Ovary (tissue), 9 donors: ENCODE results near the gene OR2AG1. TPM values are rescaled to one million over a fixed set of nuclear protein-coding genes. Genes with fewer than 3 reads are reported as not detected.

Experiments
- DNase-seq, 5 donors: peaks; one replicate each; pipeline ENCODE4 v3.0.0-alpha.2; 2019 to 2020
- H3K27ac ChIP-seq, 2 donors: fragments of 200-600 bp; one replicate each; pipeline versions ENCODE4 v1.5.1 to v1.8.0; 2019 to 2022
- H3K27me3 ChIP-seq: fragments of 200-600 bp; one replicate; pipeline ENCODE4 v1.8.0; 2022
- H3K36me3 ChIP-seq: fragments of 200-600 bp; sonication (generic); one replicate; pipeline ENCODE4 v1.5.1; 2019
- H3K4me1 ChIP-seq: one replicate; pipeline ENCODE4 v1.8.1; 2013; ENCODE audit warnings: mild to moderate bottlenecking, moderate library complexity; ENCODE audit not compliant: insufficient read depth
- H3K4me3 ChIP-seq: fragments of 200-600 bp; sonication (generic); one replicate; pipeline ENCODE4 v1.5.1; 2017
- H3K9me3 ChIP-seq, 2 donors: fragments of 200-600 bp in 1 of 2; sonication (generic) in 1 of 2; one replicate each; pipeline versions ENCODE4 v1.5.1 to v1.8.1; 2013 to 2019; ENCODE audit warnings: mild to moderate bottlenecking in 1 of 2, moderate library complexity in 1 of 2
- EP300 ChIP-seq: sonication (generic); formaldehyde crosslinking; IDR thresholded peaks from one replicate; pipeline ENCODE4 v1.6.1; 2017; ENCODE audit warnings: antibody characterized with exemption
- POLR2A ChIP-seq: fragments of 450-650 bp; IDR thresholded peaks from one replicate; pipeline ENCODE4 v1.6.1; 2017; ENCODE audit warnings: antibody characterized with exemption, mild to moderate bottlenecking, moderate library complexity
- WGBS, 3 donors: extraction: QIAGEN DNeasy Blood & Tissue Kit in 1 of 3; methylation state at CpG; one replicate each; pipeline versions ENCODE4 v1.1.5 to v1.1.7; 2013 to 2017; 5-methylcytosine and 5-hydroxymethylcytosine counted together
- intact Hi-C, 4 donors: fragments of 100-400 bp; cut with DNase I; formaldehyde crosslinking; loops; one replicate each; pipeline versions ENCODE4 v1.11.0 to v1.15.1; 2022 to 2023
- polyA plus RNA-seq, 2 donors: library from polyadenylated mRNA; stranded (reverse); fragments of 200-250 nt in 1 of 2; fragments of 350-450 nt in 1 of 2; fragmentation: Illumina TruSeq in 1 of 2; extraction: RNeasy Lipid Tissue Mini Kit (QIAGEN cat#74804) in 1 of 2; gene quantifications; one replicate each; pipeline ENCODE4 v1.2.3, GENCODE V29; 2013 to 2014
- total RNA-seq, 7 donors: library from RNA; depleted of rRNA in 2 of 7; stranded (reverse); fragments of >200 nt in 2 of 7; fragmentation: NEBNext Ultra II Directional in 3 of 7; extraction: Animal tissue kit (Norgen Biotek cat#: 25700) in 3 of 7; gene quantifications; one replicate each; pipeline versions ENCODE4 v1.1.0 to v1.2.4, GENCODE V29; 2016 to 2023
- TF ChIP-seq, protein P1 (sequence below), 3 donors: fragments of 450-650 bp in 2 of 3; fragments of 200-600 bp in 1 of 3; IDR thresholded peaks; one replicate each; pipeline versions ENCODE4 v1.5.1 to v1.8.0; 2016 to 2022; ENCODE audit warnings: antibody characterized with exemption in 3 of 3, mild to moderate bottlenecking in 1 of 3
- donor health status: DM: no; HTN: no; CAD: no; lungs with moderate emphysema.
- donor health status: DM: no; HTN: no; CAD: no.
- donor health status: Bipolar disorder and iron deficiency.
- donor health status: DM: yes; HTN: yes; CAD: no.
- donor health status: DM: no; HTN: no; CAD: no.
- donor health status: DM: yes; HTN: yes; CAD: no.

OR2AG1 gene
- total and polyA plus RNA-seq, 9 donors: not detected

DNA sequence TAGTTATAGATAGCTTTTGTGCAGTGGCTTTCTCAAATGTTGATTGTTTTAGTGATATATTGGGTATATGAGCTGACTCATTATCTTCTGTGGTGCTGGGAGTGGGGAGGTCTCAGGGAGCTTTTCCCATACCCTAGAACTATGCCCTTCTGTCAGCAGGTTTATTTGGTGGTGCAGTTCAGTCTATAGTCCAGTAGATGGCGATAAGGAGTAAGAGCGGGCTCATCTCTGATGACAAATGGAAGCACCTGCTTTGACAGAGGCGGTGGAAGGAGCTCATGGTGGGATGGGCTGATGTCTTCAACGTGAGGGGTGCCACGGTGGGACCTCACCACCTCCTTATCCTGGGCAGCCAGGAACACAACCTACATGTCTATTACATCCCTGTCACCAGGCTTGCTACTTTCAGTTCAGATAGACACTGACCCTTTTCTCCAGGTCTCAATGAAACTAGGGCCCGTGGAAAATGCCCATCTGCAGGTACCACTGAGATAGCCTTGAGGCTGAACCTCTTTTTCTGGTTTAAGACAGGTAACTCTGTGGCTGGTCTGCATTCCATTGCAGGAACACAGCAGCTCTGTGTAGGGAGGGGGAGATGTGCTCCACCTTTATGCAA is 29.7 kb downstream of the OR2AG1 start:
- TF ChIP-seq POLR2A (no peak), EP300 (no peak)
- TF ChIP-seq, protein P1, sequence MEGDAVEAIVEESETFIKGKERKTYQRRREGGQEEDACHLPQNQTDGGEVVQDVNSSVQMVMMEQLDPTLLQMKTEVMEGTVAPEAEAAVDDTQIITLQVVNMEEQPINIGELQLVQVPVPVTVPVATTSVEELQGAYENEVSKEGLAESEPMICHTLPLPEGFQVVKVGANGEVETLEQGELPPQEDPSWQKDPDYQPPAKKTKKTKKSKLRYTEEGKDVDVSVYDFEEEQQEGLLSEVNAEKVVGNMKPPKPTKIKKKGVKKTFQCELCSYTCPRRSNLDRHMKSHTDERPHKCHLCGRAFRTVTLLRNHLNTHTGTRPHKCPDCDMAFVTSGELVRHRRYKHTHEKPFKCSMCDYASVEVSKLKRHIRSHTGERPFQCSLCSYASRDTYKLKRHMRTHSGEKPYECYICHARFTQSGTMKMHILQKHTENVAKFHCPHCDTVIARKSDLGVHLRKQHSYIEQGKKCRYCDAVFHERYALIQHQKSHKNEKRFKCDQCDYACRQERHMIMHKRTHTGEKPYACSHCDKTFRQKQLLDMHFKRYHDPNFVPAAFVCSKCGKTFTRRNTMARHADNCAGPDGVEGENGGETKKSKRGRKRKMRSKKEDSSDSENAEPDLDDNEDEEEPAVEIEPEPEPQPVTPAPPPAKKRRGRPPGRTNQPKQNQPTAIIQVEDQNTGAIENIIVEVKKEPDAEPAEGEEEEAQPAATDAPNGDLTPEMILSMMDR (IDR thresholded peaks at IDR 0.05): no peak
- Histone ChIP-seq H3K27me3 (no peaks in the 10 kb centered on the region), H3K27ac (no peak overlapping the region), H3K4me1 (no peaks in the 10 kb centered on the region), H3K9me3 (no peaks in the 10 kb centered on the region), H3K4me3 (no peak overlapping the region), H3K36me3 (no peaks in the 10 kb centered on the region)
- intact Hi-C loops: no loop called here
- no peak for DNase-seq
- 13 to 19% (median 14%) methylated on average over 6 of the region's 6 CpGs for WGBS, 3 donors

DNA sequence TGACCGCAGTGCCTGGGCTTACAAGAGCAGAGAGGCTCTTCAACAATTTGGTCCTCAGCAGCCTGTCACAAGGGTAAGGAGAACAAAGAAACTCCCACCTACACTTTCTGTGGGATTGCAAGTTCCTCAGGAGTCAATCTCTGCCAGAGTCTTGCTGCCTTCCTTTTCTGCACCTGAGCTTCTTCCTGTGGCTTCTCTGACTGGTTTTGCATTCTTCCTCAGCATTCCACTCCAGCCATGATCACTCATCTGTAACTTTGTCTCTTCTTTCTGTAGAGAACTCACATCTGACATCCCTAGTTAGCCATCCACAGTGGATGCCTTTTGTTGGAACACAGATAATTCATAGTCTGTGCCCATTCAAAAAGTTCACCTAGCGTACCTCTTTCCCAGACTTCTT is 30.8 kb downstream of the OR2AG1 start:
- WGBS, 3 donors: 51 to 68% (median 61%) methylated on average over 2 of the region's 2 CpGs
- Histone ChIP-seq H3K4me1 (no peaks in the 10 kb centered on the region), H3K27me3 (no peaks in the 10 kb centered on the region), H3K4me3 (no peak overlapping the region), H3K36me3 (no peaks in the 10 kb centered on the region), H3K9me3 (no peaks in the 10 kb centered on the region), H3K27ac (no peak overlapping the region)
- TF ChIP-seq POLR2A (no peak), EP300 (no peak)
- TF ChIP-seq, protein P1 (IDR thresholded peaks at IDR 0.05): no peak
- intact Hi-C loops: no loop called here
- no peak for DNase-seq

DNA sequence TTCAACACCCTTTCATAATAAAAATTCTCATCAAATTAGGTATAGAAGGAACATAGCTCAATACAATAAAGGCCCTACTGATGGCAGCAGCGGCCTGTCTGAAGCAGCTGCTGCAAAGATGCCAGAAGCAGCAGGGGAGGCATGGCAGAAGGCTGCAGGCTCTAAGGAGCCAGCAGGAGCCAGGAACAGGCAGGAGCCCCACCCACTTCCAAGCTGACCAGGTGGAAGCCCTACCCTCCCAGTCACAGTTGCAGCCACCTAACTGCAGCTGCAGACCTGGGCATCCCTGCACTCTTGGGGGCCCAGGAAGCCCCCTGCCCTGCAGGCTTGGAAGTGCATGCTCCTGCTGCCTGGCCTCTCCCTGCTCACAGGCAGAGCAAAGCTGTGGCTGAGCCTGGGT is 34.9 kb downstream of the OR2AG1 start:
- DNase-seq: no peak
- TF ChIP-seq POLR2A: no peak
- TF ChIP-seq, protein P1 (IDR thresholded peaks at IDR 0.05): no peak
- TF ChIP-seq EP300: no peak
- Histone ChIP-seq H3K4me3 (no peak overlapping the region), H3K27me3 (no peaks in the 10 kb centered on the region), H3K9me3 (no peaks in the 10 kb centered on the region), H3K4me1 (no peaks in the 10 kb centered on the region), H3K36me3 (no peaks in the 10 kb centered on the region), H3K27ac (no peak overlapping the region)
- intact Hi-C loops: no loop called here
- 60 to 88% (median 63%) methylated on average over 1 of the region's 1 CpG for WGBS, 3 donors

DNA sequence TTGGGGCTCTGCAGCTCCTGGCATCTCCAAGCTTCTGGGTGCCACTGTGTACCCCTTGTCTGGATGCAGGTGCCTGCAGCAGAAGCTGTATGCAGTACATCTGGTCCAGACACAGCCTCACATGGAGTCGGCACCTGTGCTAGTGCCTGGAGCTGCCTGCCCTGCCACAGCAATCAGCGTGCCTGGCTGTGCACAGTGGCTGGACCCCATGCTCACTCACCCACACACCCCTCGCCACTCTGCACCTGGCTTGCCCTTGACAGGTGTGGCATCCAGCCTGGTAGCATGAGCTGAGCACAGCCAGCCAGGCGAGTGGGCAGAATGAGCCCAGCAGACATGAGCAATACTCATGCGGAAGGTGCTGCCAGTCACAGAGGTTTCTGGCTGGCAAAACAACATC is 36.1 kb downstream of the OR2AG1 start:
- Histone ChIP-seq H3K4me3 (no peak overlapping the region), H3K27me3 (no peaks in the 10 kb centered on the region), H3K9me3 (no peaks in the 10 kb centered on the region), H3K27ac (no peak overlapping the region), H3K36me3 (no peaks in the 10 kb centered on the region), H3K4me1 (no peaks in the 10 kb centered on the region)
- WGBS, 3 donors: 87 to 100% (median 95%) methylated on average over 5 of the region's 5 CpGs
- no peak for DNase-seq
- no peak for TF ChIP-seq EP300
- TF ChIP-seq, protein P1 (IDR thresholded peaks at IDR 0.05): no peak
- no peak for TF ChIP-seq POLR2A
- intact Hi-C loops: no loop called here
